ENCODE measurements around the gene FAM53A. TPM values are rescaled to one million over a fixed set of nuclear protein-coding genes. Genes with fewer than 3 reads are reported as not detected.
A peak's percentile ranks its signal among the peaks of the same experiment; 100 is the strongest.

FAM53A gene
- total and polyA plus RNA-seq, 2 experiments from 2014 or later, result 7.1 to 11.8 TPM

GRCh38 chr4:1656986-1657385 is 27.1 kb downstream of the FAM53A start:
- no peak for DNase-seq (ENCODE audit: low read depth in 1 of 2, low spot score in 1 of 2)
- Histone ChIP-seq H3K36me3 (no peaks in the 10 kb centered on the region), H3K9me3 (ENCODE audit: low read depth) (no peaks in the 10 kb centered on the region), H3K4me3 (no peak overlapping the region), H3K27ac (no peak overlapping the region), H3K4me1 (ENCODE audit: low read depth) (no peaks in the 10 kb centered on the region), H3K27me3 (no peaks in the 10 kb centered on the region)
- TF ChIP-seq CTCF (IDR thresholded peaks at IDR 0.05; ENCODE audit: low read depth, low read length), result no peak

DNA sequence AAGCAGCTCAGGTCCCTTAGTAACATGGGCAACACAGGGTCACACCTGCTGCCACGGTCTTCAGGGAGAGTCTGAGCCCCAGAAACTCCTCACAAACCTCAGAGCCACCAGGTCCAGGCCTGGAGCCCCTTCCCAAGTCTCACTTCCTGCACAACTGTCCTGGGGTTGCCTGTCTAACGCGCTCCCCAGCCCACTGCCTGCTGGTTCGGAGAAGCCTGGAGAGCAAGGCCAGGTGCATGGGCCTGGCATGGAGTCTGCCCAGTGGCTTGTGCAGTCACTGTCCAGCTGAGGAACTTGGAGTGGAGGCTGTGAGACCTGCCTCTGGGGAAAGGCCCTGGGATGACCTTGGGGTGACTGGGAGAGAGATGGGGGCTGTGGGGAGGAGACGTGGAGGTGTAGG is 28.0 kb downstream of the FAM53A start:
- TF ChIP-seq CTCF (IDR thresholded peaks at IDR 0.05; ENCODE audit: low read depth, low read length), result no peak
- no peaks in the 10 kb centered on the region for H3K27me3 ChIP-seq
- H3K4me1 ChIP-seq (ENCODE audit: low read depth), result no peaks in the 10 kb centered on the region
- H3K9me3 ChIP-seq (ENCODE audit: low read depth), result no peaks in the 10 kb centered on the region
- H3K27ac ChIP-seq, result no peak overlapping the region
- no peak overlapping the region for H3K4me3 ChIP-seq
- no peak for DNase-seq (ENCODE audit: low read depth in 1 of 2, low spot score in 1 of 2)
- H3K36me3 ChIP-seq, result no peaks in the 10 kb centered on the region

DNA sequence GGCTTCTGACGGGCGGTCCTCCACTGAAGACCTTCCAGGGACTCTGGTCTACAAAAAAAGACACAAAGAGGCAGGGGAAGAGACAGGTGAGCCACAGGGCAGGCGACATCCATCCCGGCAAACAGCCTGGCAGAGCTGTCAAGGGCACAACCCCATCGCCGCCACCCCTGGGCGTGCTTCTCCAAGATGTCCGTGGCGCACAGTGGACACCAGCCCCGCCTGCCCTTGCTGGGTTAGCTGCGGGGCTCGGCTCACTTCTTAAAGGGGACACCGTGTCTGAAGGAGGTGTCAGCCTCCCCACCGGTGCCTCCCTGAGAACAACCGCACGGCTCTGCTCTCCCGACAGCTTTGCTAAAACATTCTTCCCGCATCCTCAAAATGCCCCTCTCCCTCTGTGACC is 28.4 kb downstream of the FAM53A start:
- no peaks in the 10 kb centered on the region for H3K4me1 ChIP-seq (ENCODE audit: low read depth)
- no peak overlapping the region for H3K27ac ChIP-seq
- no peaks in the 10 kb centered on the region for H3K27me3 ChIP-seq
- no peak for TF ChIP-seq CTCF (IDR thresholded peaks at IDR 0.05; ENCODE audit: low read depth, low read length)
- no peak overlapping the region for H3K4me3 ChIP-seq
- no peaks in the 10 kb centered on the region for H3K9me3 ChIP-seq (ENCODE audit: low read depth)
- H3K36me3 ChIP-seq, result no peaks in the 10 kb centered on the region
- no peak for DNase-seq (ENCODE audit: low read depth in 1 of 2, low spot score in 1 of 2)

GRCh38 chr4:1655081-1655480 is 29.0 kb downstream of the FAM53A start:
- H3K27me3 ChIP-seq, result no peaks in the 10 kb centered on the region
- H3K36me3 ChIP-seq, result no peaks in the 10 kb centered on the region
- DNase-seq (ENCODE audit: low read depth in 1 of 2, low spot score in 1 of 2), result no peak
- no peaks in the 10 kb centered on the region for H3K9me3 ChIP-seq (ENCODE audit: low read depth)
- TF ChIP-seq CTCF (IDR thresholded peaks at IDR 0.05; ENCODE audit: low read depth, low read length), result no peak
- no peak overlapping the region for H3K27ac ChIP-seq
- H3K4me1 ChIP-seq (ENCODE audit: low read depth), result no peaks in the 10 kb centered on the region
- H3K4me3 ChIP-seq, result no peak overlapping the region

GRCh38 chr4:1654216-1654955 is 29.7 kb downstream of the FAM53A start:
- no peaks in the 10 kb centered on the region for H3K4me1 ChIP-seq (ENCODE audit: low read depth)
- H3K27ac ChIP-seq, result no peak overlapping the region
- H3K36me3 ChIP-seq, result no peaks in the 10 kb centered on the region
- H3K9me3 ChIP-seq (ENCODE audit: low read depth), result no peaks in the 10 kb centered on the region
- DNase-seq (ENCODE audit: low read depth in 1 of 2, low spot score in 1 of 2), result peak in 1 of 2 donors; percentile 28
- TF ChIP-seq CTCF (IDR thresholded peaks at IDR 0.05; ENCODE audit: low read depth, low read length), result no peak
- no peak overlapping the region for H3K4me3 ChIP-seq
- H3K27me3 ChIP-seq, result no peaks in the 10 kb centered on the region
